ENCODE data around the gene HSPH1. TPM values are rescaled to one million over a fixed set of nuclear protein-coding genes. Genes with fewer than 3 reads are reported as not detected.

Gene HSPH1
- total and polyA plus RNA-seq, 2 of the 8 experiments (the other 6 are each of a cell fraction or from before 2014, with no cell fraction given) = 14.2 to 145 TPM

DNA sequence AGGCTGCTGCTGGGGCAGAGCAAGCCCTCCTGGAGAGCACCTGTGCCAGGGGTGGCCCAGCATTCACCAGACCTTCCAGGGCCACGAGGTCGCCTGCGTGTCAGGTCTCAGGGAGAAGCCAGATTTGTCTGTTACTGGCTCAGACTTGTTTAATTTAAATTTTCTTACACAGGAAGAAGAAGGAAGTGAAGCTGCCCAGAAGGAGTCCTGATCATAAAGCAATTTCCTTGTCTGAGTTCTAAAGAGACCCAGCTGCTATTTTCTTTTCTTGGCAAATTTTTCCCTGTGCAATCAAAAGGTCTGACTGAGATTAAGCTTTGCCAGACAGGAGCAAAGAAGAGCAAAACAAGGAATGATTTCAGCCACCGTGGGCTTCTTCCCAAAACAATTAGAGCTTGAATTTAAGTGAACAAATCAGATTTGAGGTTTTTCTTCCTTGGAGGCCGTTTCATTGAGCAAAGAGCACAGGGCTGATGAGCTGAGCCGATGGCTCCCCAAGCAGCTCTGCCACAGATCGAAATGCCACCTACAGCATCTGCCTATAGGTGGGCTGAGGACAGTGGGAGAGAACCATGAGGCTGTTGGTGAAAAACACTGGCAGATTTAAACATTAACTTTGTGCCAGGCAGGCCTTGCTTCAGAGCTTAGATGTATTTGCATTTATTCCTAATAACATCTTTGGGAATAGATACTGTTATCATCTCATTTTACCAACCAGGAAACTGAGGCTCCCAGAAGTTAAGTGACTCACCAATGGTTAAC is 40.1 kb downstream of the HSPH1 start (continued):
- no peak for TF ChIP-seq SRF (IDR thresholded peaks at IDR 0.05; ENCODE audit: low read depth, low read length)
- no peak for TF ChIP-seq EGR1 (IDR thresholded peaks at IDR 0.05; ENCODE audit: borderline replicate concordance, low read depth, low read length)
- TF ChIP-seq HDAC6 (IDR thresholded peaks at IDR 0.05; ENCODE audit: low read depth, low read length) = no peak
- no peak for TF ChIP-seq NANOG (IDR thresholded peaks at IDR 0.05; ENCODE audit: insufficient read depth, low read depth, low read length, poor library complexity, severe bottlenecking)
- TF ChIP-seq TAF7 (optimal IDR thresholded peaks at IDR 0.05; ENCODE audit: borderline replicate concordance, low read depth, low read length) = no peak

Measured in H1 (cell line).